Gastrocnemius medialis (tissue), 4 donors: Measurements from ENCODE around the gene AFDN.

Experiments used
- CTCF ChIP-seq, 5 experiments: fragments of 450-650 bp in 3 of 5; fragments of 200-600 bp in 2 of 5; sonication (generic) in 2 of 5; IDR thresholded peaks in 4 of 5; conservative IDR thresholded peaks in 1 of 5; 1 replicate in 4 of 5; 2 replicates in 1 of 5; pipeline ENCODE4 v1.5.1; 2016 to 2019; ENCODE audit warnings: antibody characterized with exemption in 5 of 5, mild to moderate bottlenecking in 3 of 5, moderate library complexity in 3 of 5
- POLR2A ChIP-seq, 2 donors: fragments of 450-650 bp; IDR thresholded peaks; one replicate each; pipeline ENCODE4 v1.6.1; 2017; ENCODE audit warnings: antibody characterized with exemption in 2 of 2, mild to moderate bottlenecking in 2 of 2, moderate library complexity in 2 of 2

DNA sequence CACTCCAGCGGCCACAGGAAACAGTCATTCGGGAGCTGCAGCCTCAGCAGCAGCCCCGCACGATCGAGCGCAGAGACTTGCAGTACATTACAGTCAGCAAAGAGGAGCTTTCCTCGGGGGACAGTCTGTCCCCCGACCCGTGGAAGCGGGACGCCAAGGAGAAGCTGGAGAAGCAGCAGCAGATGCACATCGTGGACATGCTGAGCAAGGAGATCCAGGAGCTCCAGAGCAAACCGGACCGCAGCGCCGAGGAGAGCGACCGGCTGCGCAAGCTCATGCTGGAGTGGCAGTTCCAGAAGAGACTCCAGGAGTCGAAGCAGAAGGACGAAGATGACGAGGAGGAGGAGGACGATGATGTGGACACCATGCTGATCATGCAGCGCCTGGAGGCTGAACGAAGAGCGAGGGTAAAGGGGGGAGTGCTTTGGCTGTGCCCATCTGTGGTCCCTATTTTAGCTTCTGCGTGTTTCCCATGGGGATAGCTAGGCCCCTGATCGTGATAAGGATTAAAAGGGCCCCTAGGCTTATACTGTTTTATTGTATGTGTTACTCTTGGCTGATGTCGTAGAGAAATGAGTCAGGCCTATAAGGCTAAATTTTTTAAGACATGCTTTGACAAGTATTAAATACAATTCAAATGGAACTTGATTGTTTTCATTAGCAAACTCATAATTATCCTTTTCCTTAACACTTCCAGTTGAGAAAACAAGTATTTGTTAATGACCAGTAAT is 125.2 kb downstream of the AFDN start:
- TF ChIP-seq CTCF (IDR thresholded peaks at IDR 0.05 in 4 of 5, conservative IDR thresholded peaks at IDR 0.05 in 1 of 5) (no peak), POLR2A (IDR thresholded peaks at IDR 0.05) (no peak)
